T follicular helper cell (primary cell): Measurements from ENCODE around the gene RPS15.

Experiments used
- DNase-seq: peaks from one replicate; pipeline ENCODE4 v3.0.0-alpha.2; 2020; ENCODE audit warnings: low read depth

Gene RPS15

GRCh38 chr19:1401889-1402217 lies 36.3 kb upstream of the RPS15 start:
- DNase-seq = no peak

GRCh38 chr19:1402411-1403070 lies 35.7 kb upstream of the RPS15 start:
- DNase-seq = no peak

- DNase-seq = peak; percentile 99
Measured at GRCh38 chr19:1406774-1407527, 31.2 kb upstream of the RPS15 start.

- peak; percentile 25 for DNase-seq
Measured at GRCh38 chr19:1407528-1408299, 30.5 kb upstream of the RPS15 start, which contains the start of gene DAZAP1. TSS of gene DAZAP1 (plus strand) at chr19:1407586. CDS start at chr19:1407774, 188 bp downstream.

GRCh38 chr19:1408300-1409203 lies 29.6 kb upstream of the RPS15 start:
- peak; percentile 35 for DNase-seq

GRCh38 chr19:1409204-1410005 lies 28.8 kb upstream of the RPS15 start:
- DNase-seq = no peak

DNA sequence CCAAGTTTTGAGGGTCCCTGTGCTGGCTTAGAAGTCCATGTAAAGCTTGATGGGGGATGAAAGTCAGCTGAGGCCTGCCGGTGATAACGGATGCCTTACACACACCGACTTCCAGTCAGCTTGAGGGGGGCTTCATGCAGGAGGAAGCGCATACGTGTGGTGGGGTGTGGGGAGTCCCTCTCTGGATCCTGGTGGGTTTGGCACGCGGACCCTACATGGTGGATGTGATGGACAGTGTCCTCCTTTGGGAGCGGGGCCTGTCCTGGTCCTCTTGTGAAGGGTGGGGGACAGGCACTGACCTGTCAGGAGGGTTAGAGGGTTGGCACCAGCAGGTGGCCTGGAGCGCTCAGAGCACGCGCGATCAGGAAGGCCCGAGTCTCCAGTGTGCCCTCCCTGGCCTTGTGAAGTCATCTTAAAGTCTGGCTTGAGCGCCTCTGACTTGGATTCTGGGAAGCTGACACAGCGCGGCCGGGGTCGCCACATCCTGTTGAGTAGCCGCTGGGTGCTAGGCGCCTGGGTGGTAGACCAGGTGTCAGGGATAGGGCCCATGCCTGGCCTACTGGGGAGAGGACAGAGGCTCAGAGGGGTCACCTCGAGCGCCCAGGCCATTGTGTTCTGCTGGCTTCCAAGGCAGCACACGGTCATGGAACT lies 27.9 kb upstream of the RPS15 start:
- DNase-seq = no peak

DNA sequence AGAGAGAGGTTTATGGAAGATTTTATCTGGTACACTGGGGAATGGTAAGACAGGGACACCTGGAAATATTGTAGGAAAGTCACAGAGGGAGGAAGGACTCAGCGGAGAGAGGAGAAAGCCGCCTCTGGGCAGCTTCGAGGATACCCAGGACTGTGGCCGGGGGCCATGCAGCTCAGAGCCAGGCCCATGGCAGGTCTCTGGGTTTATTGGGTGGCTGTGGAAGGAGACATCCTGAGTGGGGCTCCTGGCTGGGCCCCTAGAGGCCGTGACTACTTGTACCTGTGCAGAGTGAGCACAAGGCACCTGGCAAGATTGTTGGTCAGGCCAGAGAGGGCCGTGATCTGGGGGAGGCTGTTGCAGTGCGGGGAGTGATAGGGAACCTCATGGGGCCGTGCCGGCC lies 27.4 kb upstream of the RPS15 start:
- DNase-seq = no peak

GRCh38 chr19:1411255-1412191 lies 26.7 kb upstream of the RPS15 start:
- no peak for DNase-seq

DNA sequence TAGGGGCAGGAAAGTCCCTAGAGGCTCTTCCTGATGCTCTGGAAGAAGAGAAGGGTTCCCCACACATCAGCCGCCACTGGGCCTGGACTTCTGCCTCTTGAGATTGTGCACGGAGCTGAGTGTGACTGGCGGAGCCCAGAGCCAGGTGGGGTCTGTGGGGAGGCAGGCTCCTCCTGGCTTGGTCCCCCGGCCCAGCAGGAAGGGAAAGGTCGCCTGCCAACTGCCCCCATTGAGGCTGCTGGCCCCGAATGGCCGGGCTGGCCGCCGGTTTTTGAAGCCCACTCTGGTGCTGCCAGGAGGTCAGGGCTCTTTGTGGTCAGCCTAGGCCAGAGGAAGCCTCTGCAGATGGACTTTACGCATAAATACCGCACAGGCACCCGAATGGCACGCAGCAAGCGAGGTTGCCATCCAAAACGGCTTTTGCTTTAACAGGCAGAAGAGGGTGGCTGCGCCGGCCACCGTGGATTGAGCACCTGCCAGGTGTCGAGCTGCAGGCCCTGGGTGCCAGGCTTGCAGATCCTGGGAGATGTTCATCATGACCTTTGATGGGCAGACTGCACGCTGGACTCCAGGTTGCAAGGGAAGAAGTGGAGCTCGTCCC lies 25.8 kb upstream of the RPS15 start:
- no peak for DNase-seq

DNA sequence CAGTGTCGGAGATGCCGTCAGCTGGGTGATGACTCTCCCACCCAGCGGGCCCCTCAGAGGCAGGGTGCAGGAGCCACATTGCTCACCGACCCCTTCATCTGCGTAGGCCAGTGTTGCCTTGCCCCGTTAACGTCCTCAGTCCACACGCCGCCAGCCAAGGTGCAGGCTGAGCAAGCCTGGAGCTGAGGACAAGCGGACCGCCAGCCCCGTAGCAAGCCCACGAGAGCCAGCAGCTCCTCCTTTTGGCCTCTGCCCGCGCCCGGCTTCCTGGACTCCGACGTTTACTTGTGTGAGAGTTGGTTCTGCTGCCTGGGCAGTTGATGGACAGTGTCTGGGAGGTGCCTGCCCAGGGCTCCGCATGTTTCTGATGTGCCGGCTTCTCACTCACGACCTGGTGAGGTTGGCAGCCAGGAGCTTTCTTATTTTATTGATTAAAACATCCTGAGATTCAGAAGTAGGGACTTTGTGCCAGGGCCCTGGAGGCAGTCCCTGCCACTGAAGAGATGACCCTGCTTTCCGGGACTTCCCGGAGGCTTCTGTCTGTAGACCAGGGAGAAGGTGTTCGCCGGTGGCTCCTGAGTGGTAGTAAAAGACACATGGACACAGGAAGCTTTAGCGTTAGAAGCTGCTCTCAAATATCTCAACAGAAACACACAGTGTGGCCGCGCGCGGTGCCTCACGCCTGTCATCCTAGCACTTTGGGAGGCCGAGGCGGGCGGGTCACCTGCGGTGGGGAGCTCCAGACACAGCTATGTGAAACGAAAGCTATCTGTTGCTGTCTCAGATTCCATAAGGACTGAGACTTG lies 25.0 kb upstream of the RPS15 start:
- no peak for DNase-seq

DNA sequence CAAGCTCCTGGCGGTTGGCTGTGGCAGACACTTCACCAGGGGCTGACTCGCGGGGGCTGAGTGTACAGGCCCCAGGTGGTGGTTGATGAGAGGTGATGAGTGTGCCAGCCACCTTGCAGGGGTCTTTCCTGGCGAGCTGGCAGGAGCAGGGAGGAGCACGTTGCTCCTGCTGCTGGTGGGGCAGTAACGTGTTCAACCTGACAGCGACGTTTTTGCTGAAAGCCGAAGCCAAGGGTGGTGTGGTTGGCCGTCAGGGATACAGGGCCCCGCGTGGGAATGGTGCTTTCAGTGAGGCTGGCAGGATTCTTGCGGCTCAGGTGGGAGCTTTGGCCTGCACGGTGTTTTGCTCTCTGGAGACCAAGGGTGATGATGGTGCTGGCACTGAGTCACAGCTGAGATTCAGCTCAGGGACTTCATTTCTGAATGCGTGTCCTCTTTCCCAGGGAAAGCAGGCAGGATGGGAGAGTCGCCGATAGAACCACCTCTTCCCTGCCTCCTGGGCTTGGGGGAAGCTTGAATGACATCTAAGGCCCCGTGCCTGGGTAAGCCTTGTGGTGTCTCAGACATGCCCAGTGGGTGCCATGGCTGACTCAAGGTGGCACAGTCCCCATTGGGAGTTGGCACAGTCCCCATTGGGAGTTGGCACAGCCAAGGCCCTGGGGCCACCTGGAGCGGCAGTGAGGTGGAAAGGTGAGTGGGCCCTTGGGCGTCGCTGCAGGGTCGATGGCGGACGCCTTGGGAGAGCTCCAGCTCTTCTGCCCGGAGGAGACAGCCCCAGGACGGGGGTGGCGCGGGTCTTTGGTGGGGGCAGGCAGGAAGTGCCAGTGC lies 22.0 kb upstream of the RPS15 start:
- no peak for DNase-seq

- DNase-seq = no peak
Measured at GRCh38 chr19:1417145-1417544, 21.1 kb upstream of the RPS15 start.

- no peak for DNase-seq
Measured at GRCh38 chr19:1417681-1418495, 20.3 kb upstream of the RPS15 start.

GRCh38 chr19:1418496-1418775 lies 19.8 kb upstream of the RPS15 start:
- no peak for DNase-seq

- DNase-seq = no peak
Measured at GRCh38 chr19:1418951-1419738, 19.1 kb upstream of the RPS15 start.
